Brain microvascular endothelial cell (primary cell): ENCODE data around the gene NR1I3.

Experiments used
- DNase-seq: peaks from one replicate; pipeline ENCODE4 v3.0.0-alpha.2; 2020
- H3K27ac ChIP-seq: fragments of 250-450 bp; sonication (Bioruptor Pico); 2 replicates; pipeline ENCODE4 v1.5.1; 2020; ENCODE audit warnings: mild to moderate bottlenecking, moderate library complexity
- H3K27me3 ChIP-seq: fragments of 250-450 bp; sonication (Bioruptor Pico); replicated peaks from 2 replicates; pipeline ENCODE4 v1.5.1; 2020; ENCODE audit warnings: mild to moderate bottlenecking
- H3K36me3 ChIP-seq: fragments of 250-450 bp; sonication (Bioruptor Pico); replicated peaks from 2 replicates; pipeline ENCODE4 v1.5.1; 2020; ENCODE audit warnings: mild to moderate bottlenecking
- H3K4me3 ChIP-seq: 2 replicates; pipeline ENCODE4 v1.5.1; 2011; ENCODE audit warnings: low read depth, mild to moderate bottlenecking, control low read depth, low read length, moderate library complexity
- in situ Hi-C: cut with HindIII; loops from 2 replicates; pipeline ENCODE4 v1.10.0; 2017; ENCODE audit warnings: low sequenced_read_pairs, low pct_ligation_motif_present
- TF ChIP-seq, protein P1 (sequence below): IDR thresholded peaks from 2 replicates; pipeline ENCODE4 v1.5.1; 2011; ENCODE audit warnings: low read depth, mild to moderate bottlenecking, moderate library complexity, low read length, control low read depth, inconsistent platforms; ENCODE audit errors: missing control alignments

NR1I3 gene

DNA sequence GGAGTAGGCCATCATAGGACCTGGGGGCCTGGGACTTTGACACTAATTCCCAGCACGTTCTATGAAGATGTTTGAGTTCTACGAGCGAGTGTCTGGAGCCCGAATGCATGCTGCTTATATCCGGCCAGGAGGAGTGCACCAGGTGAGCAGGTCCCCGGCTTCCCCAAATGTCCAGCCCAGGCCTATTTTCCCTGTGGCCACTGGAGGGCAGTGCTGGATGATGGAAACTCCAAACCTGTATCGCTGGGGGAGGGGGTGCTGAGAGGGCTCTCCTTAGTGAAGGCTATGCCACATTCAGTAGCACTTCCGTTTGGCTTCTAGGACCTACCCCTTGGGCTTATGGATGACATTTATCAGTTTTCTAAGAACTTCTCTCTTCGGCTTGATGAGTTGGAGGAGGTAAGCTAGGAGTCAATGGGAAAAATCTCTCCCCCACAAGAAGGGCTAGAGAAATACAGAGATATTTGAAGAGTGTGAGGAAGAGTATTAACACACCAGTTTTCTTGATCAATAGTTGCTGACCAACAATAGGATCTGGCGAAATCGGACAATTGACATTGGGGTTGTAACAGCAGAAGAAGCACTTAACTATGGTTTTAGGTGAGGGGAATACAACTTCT is 28.1 kb downstream of the NR1I3 start:
- TF ChIP-seq, protein P1, sequence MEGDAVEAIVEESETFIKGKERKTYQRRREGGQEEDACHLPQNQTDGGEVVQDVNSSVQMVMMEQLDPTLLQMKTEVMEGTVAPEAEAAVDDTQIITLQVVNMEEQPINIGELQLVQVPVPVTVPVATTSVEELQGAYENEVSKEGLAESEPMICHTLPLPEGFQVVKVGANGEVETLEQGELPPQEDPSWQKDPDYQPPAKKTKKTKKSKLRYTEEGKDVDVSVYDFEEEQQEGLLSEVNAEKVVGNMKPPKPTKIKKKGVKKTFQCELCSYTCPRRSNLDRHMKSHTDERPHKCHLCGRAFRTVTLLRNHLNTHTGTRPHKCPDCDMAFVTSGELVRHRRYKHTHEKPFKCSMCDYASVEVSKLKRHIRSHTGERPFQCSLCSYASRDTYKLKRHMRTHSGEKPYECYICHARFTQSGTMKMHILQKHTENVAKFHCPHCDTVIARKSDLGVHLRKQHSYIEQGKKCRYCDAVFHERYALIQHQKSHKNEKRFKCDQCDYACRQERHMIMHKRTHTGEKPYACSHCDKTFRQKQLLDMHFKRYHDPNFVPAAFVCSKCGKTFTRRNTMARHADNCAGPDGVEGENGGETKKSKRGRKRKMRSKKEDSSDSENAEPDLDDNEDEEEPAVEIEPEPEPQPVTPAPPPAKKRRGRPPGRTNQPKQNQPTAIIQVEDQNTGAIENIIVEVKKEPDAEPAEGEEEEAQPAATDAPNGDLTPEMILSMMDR, result peak; percentile 94
- in situ Hi-C loops, result loop anchor here (25.0 kb wide), 1 partner anchor 177 kb away; no protein-coding TSS in a partner anchor
- DNase-seq, result peak; percentile 59
- Histone ChIP-seq H3K27ac (no peak overlapping the region), H3K36me3 (peaks cover 77% of the 10 kb centered on the region), H3K4me3 (no peak overlapping the region), H3K27me3 (no peaks in the 10 kb centered on the region)

DNA sequence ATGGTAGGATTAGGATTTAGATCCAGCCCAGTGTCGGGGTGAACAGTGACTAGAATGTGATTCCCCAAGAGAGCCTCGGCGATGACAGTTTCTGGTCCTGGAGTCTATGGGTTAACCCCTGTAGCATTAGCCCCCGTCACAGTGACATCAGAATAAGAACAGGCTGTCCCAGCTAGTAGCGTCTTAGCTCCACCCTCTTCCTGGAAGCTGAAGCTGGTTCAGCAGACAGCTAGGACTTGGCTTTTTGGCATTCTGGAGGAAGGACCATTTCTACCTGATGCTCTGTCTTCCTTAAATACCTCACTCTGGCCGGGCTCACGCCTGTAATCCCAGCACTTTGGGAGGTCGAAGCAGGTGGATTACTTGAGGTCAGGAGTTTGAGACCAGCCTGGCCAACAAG is 30.8 kb downstream of the NR1I3 start:
- H3K36me3 ChIP-seq, result peaks cover 64% of the 10 kb centered on the region
- H3K4me3 ChIP-seq, result no peak overlapping the region
- H3K27ac ChIP-seq, result peak overlapping the region; percentile 53
- DNase-seq, result peak; percentile 85
- no peaks in the 10 kb centered on the region for H3K27me3 ChIP-seq
- TF ChIP-seq, protein P1, result no peak
- in situ Hi-C loops, result loop anchor here (25.0 kb wide), 1 partner anchor 180 kb away; no protein-coding TSS in a partner anchor

DNA sequence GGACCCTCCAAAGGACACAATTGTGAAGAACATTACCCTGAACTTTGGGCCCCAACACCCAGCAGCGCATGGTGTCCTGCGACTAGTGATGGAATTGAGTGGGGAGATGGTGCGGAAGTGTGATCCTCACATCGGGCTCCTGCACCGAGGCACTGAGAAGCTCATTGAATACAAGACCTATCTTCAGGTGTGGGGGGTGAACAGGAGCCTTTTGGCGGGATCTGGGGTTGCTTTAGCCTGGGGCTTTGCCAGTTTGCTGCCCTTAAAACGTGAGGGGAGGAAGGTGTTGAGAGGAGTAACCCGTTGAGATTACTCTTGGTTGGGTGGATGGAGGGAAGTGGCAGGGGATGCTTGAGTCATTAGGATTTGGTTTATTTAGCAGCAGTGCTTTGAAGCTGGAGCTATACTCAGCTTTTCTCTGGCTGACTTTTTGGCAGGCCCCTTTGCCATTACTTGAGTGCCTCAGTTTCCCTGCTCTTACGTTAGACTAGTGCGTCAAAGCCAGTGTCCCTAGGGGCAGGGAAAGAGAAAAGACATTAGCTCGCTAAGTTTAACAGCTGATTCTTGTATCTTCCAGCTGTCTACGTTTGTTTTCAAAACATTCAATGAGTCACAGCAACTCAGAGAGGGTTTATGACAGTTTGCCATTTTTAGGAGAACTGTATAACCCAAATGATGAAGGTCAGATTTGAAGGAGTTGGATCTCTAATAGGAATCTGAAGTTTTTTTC is 31.4 kb downstream of the NR1I3 start:
- in situ Hi-C loops, result loop anchor here (25.0 kb wide), 1 partner anchor 181 kb away; no protein-coding TSS in a partner anchor
- Histone ChIP-seq H3K36me3 (peaks cover 58% of the 10 kb centered on the region), H3K4me3 (no peak overlapping the region), H3K27me3 (no peaks in the 10 kb centered on the region), H3K27ac (peak overlapping the region; percentile 53)
- TF ChIP-seq, protein P1, result no peak
- DNase-seq, result peak; percentile 28

DNA sequence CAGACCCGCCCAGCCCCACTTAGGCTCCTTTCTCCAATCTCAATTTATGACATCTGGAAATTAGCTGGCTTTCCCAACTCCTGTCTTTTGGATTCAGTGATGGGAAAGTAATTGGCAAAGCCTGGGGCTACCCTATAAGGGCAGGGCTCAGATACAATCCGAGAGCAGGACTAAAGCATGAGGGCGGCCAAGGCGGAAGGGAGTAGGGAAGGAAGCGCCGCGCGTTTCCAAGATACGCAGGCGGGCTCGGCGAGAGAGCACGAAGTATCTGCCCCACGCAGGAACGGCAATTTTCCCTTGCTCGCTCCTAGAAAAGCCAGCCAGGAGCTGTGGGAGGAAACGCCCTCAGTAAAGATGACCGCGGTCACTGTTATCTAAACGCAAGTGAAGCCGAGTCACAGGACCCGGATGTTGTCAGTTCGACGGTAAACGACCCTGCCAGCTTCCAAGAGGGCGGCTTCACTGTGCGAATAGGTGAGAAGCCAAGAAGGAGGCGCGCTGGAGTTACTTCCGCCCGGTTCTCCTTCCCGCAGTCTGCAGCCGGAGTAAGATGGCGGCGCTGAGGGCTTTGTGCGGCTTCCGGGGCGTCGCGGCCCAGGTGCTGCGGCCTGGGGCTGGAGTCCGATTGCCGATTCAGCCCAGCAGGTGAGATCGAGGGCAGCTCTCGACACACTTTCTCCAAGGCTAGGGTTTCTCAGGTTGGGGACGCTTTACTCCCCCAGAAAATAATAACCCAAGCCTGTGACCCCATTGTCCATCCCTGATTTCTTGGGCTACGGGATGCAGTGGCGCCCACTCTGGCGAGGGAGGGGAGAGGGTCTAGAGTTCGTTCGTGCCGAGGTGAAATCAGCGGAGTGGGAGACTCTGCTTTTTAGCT is 35.9 kb downstream of the NR1I3 start, which contains the start of gene NDUFS2:
Gene NDUFS2, plus strand, starts transcription at position 532 of the 877 bp plus-strand sequence. Its CDS starts 19 bp downstream, at position 551.
- peaks cover 18% of the 10 kb centered on the region for H3K36me3 ChIP-seq
- TF ChIP-seq, protein P1, result peak; percentile 50
- in situ Hi-C loops, result loop anchor here (25.0 kb wide), 1 partner anchor 185 kb away; no protein-coding TSS in a partner anchor

DNA sequence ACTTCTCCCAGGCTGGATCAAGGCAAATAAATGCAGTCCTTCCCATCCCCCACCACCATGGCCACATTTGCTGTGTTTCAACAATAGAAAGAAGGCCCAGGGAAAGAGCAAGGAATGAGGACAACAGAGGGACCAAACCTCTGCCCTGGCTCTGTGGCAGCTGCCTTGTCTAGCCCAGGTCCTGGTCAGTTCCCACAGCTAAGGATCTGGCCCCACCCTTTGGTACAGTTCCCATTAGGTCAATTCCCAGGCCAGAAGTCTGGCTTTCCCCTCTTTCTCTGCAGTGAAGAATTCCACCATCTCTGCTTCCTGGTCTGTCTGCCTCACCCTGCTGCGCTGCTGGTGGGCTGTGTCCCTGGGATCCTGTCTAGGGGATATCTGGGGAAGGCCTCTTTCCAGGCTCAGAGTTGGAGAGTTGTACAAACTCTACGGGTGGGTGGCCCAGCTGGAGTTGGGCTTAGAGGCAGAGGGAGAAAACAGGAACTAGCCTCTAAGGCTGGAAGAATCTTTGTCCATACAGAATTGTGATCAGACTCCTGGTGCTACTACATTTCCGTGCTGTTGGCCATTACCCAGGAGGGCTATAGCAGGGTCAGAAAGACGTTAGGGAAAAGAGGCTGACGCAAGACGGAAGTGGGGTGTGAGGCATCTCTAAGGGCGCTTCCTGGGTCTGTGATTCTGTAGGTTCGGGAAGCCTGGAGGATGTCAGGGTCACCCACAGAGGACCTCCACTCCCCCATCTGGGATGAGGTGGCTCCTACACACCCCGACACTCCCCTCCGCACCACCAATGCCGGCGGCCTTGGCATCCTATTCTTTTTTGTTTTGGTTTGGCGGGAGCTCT is 36.8 kb downstream of the NR1I3 start:
- H3K4me3 ChIP-seq, result peak overlapping the region; percentile 85
- peaks cover 14% of the 10 kb centered on the region for H3K36me3 ChIP-seq
- H3K27me3 ChIP-seq, result no peaks in the 10 kb centered on the region
- DNase-seq, result peak; percentile 57
- TF ChIP-seq, protein P1, result no peak
- H3K27ac ChIP-seq, result peak overlapping the region; percentile 93
- in situ Hi-C loops, result loop anchor here (25.0 kb wide), 1 partner anchor 186 kb away; no protein-coding TSS in a partner anchor

More for the DNA sequence above, 35.9 kb downstream of the NR1I3 start, which contains the start of gene NDUFS2:
- DNase-seq, result peak; percentile 99
- no peaks in the 10 kb centered on the region for H3K27me3 ChIP-seq
- peak within 1 kb of the TSS; percentile 93 for H3K27ac ChIP-seq
- H3K4me3 ChIP-seq, result peak within 1 kb of the TSS; percentile 85
